PC-3 (cell line): Measurements from ENCODE around the gene ITPRID2.

Experiments
- CTCF ChIP-seq: fragments of 300-600 bp; sonication (generic); conservative IDR thresholded peaks from 2 replicates; pipeline ENCODE4 v1.5.1; 2017; ENCODE audit warnings: antibody characterized with exemption, low read depth, mild to moderate bottlenecking, low read length
- EZH2 ChIP-seq: fragments of 300-600 bp; sonication (generic); IDR thresholded peaks from one replicate; pipeline ENCODE4 v1.6.1; 2017; ENCODE audit warnings: antibody characterized with exemption, mild to moderate bottlenecking, low read length; ENCODE audit not compliant: unreplicated experiment
- EZH2phosphoT487 ChIP-seq: fragments of 300-600 bp; sonication (generic); IDR thresholded peaks from 2 replicates; pipeline ENCODE4 v1.6.1; 2018; ENCODE audit warnings: mild to moderate bottlenecking, antibody characterized with exemption, low read length, borderline replicate concordance

- TF ChIP-seq EZH2 (no peak), CTCF (no peak), EZH2phosphoT487 (no peak)
These were observed 68.0 kb downstream of the ITPRID2 start for GRCh38 chr2:181959508-181959907.
